GM12873 (cell line): Measurements from ENCODE around the gene SLC12A8.
A peak's percentile ranks its signal among the peaks of the same experiment; 100 is the strongest.

Experiments
- CTCF ChIP-seq: IDR thresholded peaks from 2 replicates; pipeline ENCODE4 v1.5.1; 2012; ENCODE audit warnings: low read depth, mild to moderate bottlenecking, moderate library complexity, low read length, control low read depth; ENCODE audit not compliant: insufficient read depth; ENCODE audit errors: missing control alignments

The SLC12A8 gene

GRCh38 chr3:125142940-125143339 is 69.6 kb downstream of the SLC12A8 start:
- TF ChIP-seq CTCF: no peak

- TF ChIP-seq CTCF: no peak
These were observed 70.1 kb downstream of the SLC12A8 start for GRCh38 chr3:125142420-125142778.

GRCh38 chr3:125141596-125142419 is 70.7 kb downstream of the SLC12A8 start:
- TF ChIP-seq CTCF: peak; percentile 53

GRCh38 chr3:125140818-125141595 is 71.5 kb downstream of the SLC12A8 start:
- TF ChIP-seq CTCF: no peak

- no peak for TF ChIP-seq CTCF
These were observed 72.3 kb downstream of the SLC12A8 start for GRCh38 chr3:125140011-125140817.

GRCh38 chr3:125139386-125139785 is 73.2 kb downstream of the SLC12A8 start:
- TF ChIP-seq CTCF: no peak

- no peak for TF ChIP-seq CTCF
These were observed 75.1 kb downstream of the SLC12A8 start for GRCh38 chr3:125137358-125138033.
